Measurements from ENCODE around the gene KLHL13.
A peak's percentile ranks its signal among the peaks of the same experiment; 100 is the strongest.

Gene KLHL13

DNA sequence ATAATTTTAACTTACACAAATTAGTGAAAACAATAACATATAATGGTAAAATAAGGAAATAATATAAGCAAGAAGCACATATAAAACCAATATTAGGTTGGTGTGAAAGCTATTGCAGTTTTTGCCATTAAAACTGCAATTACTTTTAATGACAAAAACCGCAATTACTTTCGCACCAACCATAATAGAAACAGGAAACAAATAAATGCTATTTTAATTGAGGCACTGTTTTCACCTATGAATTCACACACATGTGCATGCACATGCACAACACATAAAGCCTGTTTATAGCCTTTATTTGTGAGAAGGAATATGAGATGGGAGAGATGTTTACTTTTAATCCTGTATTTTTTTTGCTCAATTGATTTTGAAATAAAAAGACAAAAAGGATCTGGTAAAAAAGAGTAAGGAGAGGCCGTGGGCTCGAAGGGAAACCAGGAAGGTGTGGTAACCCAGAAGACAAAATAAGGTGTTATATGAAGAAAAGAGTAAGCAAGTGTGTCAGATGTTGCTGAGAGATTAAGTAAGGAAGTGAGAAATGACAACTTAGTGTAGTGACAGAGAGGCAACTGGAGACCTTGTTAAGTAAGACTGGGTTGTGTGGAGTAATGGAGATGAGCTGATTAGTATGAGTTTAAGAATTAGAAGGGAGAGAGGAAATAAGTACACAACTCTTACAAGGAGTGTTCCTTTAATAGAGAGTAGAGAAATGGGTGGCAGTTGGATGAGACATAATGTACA is 69.0 kb downstream of the KLHL13 start:
- no peak for DNase-seq
- TF ChIP-seq, protein P1, sequence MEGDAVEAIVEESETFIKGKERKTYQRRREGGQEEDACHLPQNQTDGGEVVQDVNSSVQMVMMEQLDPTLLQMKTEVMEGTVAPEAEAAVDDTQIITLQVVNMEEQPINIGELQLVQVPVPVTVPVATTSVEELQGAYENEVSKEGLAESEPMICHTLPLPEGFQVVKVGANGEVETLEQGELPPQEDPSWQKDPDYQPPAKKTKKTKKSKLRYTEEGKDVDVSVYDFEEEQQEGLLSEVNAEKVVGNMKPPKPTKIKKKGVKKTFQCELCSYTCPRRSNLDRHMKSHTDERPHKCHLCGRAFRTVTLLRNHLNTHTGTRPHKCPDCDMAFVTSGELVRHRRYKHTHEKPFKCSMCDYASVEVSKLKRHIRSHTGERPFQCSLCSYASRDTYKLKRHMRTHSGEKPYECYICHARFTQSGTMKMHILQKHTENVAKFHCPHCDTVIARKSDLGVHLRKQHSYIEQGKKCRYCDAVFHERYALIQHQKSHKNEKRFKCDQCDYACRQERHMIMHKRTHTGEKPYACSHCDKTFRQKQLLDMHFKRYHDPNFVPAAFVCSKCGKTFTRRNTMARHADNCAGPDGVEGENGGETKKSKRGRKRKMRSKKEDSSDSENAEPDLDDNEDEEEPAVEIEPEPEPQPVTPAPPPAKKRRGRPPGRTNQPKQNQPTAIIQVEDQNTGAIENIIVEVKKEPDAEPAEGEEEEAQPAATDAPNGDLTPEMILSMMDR (IDR thresholded peaks at IDR 0.05): no peak
- Histone ChIP-seq H3K4me1 (no peaks in the 10 kb centered on the region), H3K27ac (no peak overlapping the region), H3K36me3 (no peaks in the 10 kb centered on the region), H3K4me3 (no peak overlapping the region), H3K27me3 (no peaks in the 10 kb centered on the region), H3K9me3 (peaks cover 0 to 13% (median 11%) of the 10 kb centered on the region in 3 donors)
- intact Hi-C loops (cut with DNase I; ENCODE audit: low total_unique reads): no loop called here

DNA sequence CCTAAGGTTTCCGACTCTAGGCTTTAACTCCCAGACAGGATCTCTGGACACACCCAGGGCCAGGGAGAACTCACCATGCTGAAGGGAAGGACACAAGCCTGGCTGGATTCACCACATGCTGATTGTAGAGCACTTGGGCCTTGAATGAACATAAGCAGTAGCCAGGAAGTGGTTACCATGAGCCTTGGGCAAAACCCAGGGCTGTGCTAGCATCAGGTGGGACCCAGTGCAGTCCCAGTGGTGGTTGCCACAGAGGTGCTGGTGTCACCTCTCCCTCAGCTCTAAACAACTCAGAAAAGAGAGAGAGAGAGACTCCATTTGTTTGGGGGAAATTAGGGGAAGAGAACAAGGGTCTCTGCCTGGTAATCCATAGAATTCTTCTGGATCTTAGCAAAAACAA is 77.0 kb downstream of the KLHL13 start:
- Histone ChIP-seq H3K27me3 (no peaks in the 10 kb centered on the region), H3K4me3 (no peak overlapping the region), H3K36me3 (no peaks in the 10 kb centered on the region), H3K9me3 (peaks cover 0 to 11% (median 9%) of the 10 kb centered on the region in 3 donors), H3K4me1 (peaks cover 0 to 6% (median 0%) of the 10 kb centered on the region in 4 donors), H3K27ac (no peak overlapping the region)
- TF ChIP-seq, protein P1 (IDR thresholded peaks at IDR 0.05): no peak
- no peak for DNase-seq
- intact Hi-C loops (cut with DNase I; ENCODE audit: low total_unique reads): no loop called here

DNA sequence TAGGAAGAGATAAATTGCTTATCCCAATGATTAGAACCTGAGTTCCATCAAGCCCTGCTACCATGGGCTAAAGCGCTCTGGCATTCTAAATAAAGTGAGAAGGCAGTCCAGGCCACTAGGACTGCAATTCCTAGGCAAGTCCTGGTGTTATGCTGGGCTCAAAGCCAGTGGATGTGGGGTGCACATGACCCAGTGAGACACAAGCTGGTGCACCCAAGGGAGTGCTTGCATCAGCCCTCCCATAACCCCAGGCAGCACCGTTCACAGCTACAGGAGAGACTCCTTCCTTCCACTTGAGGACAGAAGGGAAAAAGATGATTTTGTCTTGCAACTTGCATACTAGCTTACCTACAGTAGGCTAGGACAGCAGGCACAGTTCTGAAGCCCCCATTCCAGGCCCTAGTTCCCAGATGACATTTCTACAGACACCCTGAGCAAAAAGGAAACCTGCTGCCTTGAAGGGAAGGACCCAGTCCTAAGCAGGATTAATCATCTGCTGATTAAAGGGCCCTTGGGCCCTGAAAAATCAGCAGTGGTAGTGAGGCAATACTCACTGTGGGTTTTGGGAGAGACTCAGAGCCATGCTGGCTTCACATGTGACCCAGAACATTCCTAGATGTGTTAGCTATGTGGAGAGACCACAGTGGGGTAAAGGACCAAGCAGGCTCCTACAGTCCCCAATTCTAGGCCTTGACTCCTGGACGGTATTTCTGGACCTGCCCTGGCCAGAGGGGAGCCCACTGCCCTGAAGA is 77.8 kb downstream of the KLHL13 start:
- DNase-seq: peak; percentile 25 to 72
- H3K9me3 ChIP-seq: peaks cover 0 to 10% (median 8%) of the 10 kb centered on the region in 3 donors
- TF ChIP-seq, protein P1 (IDR thresholded peaks at IDR 0.05): no peak
- intact Hi-C loops (cut with DNase I; ENCODE audit: low total_unique reads): no loop called here
- no peaks in the 10 kb centered on the region for H3K27me3 ChIP-seq
- no peaks in the 10 kb centered on the region for H3K36me3 ChIP-seq
- no peak overlapping the region for H3K4me3 ChIP-seq
- H3K4me1 ChIP-seq: peaks cover 0 to 6% (median 0%) of the 10 kb centered on the region in 4 donors
- peak overlapping the region in 1 of 2 donors; percentile 28 for H3K27ac ChIP-seq

DNA sequence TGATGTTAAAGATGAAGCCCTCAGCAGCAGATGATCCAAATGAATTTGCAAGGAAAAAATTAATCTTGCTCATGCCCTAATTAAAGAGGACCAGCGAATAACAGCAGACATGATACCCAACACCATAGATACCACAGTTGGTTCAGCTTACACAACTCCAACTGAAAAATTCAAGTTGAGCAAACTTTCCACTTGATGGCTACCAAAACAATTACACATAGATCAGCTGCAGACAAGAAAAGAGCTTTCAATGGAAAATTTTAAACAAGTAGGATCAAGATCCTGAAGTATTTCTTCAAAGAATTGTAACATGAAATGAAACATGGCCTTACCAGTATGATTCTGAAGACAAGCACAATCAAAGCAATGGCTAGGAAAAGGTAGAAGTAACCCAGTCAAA is 90.0 kb downstream of the KLHL13 start:
- TF ChIP-seq, protein P1 (IDR thresholded peaks at IDR 0.05): no peak
- DNase-seq: no peak
- H3K36me3 ChIP-seq: no peaks in the 10 kb centered on the region
- no peaks in the 10 kb centered on the region for H3K4me1 ChIP-seq
- H3K27ac ChIP-seq: no peak overlapping the region
- no peaks in the 10 kb centered on the region for H3K27me3 ChIP-seq
- H3K4me3 ChIP-seq: no peak overlapping the region
- intact Hi-C loops (cut with DNase I; ENCODE audit: low total_unique reads): no loop called here
- no peaks in the 10 kb centered on the region for H3K9me3 ChIP-seq

DNA sequence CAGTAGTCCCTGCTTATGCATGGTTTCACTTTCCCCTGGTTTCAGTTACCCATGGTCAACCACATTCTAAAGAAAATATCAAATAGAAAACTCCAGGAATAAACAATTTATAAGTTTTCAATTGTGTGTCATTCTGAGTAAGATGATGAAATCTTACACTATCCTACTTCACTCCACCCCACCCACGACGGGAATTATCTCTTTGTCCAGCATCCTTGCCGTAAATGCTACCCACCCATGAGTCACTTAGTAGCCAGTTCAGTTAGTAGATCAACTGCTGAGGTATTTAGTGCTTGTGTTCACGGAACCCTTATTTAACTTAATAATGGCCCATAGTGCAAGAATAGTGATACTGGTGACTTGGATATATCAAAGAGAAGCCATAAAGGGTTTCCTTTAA is 91.4 kb downstream of the KLHL13 start:
- H3K9me3 ChIP-seq: no peaks in the 10 kb centered on the region
- H3K27me3 ChIP-seq: no peaks in the 10 kb centered on the region
- H3K27ac ChIP-seq: no peak overlapping the region
- no peaks in the 10 kb centered on the region for H3K36me3 ChIP-seq
- no peaks in the 10 kb centered on the region for H3K4me1 ChIP-seq
- no peak for DNase-seq
- intact Hi-C loops (cut with DNase I; ENCODE audit: low total_unique reads): no loop called here
- no peak overlapping the region for H3K4me3 ChIP-seq
- TF ChIP-seq, protein P1 (IDR thresholded peaks at IDR 0.05): no peak

All from tibial artery (tissue), 4 donors.